ENCODE results near the gene CRAT. TPM values are rescaled to one million over a fixed set of nuclear protein-coding genes. Genes with fewer than 3 reads are reported as not detected.

Gene CRAT
- total and polyA plus RNA-seq, 5 experiments from 2014 or later, result 10.7 to 15.5 (median 11.3) TPM

DNA sequence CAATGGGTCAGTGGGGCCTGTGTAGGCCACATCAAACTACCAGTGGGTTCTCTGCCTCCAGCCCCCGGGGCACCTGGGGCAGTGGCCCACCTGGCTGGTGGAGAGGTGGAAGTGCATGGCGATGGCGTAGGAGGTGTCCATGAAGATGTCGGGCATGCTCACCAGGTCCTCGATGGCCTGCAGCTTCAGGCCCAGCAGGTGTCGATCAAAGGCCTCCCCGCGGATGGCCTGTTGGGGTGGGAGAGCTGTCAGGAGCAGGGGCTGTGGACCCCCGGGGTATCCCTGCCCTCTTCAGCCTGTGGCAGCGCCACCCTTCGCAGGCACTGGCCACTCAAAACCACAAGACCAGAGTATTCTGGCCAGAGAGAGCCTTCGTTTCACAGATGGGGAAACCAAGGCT, 14.7 kb downstream of the CRAT start:
- no peak for ATAC-seq

DNA sequence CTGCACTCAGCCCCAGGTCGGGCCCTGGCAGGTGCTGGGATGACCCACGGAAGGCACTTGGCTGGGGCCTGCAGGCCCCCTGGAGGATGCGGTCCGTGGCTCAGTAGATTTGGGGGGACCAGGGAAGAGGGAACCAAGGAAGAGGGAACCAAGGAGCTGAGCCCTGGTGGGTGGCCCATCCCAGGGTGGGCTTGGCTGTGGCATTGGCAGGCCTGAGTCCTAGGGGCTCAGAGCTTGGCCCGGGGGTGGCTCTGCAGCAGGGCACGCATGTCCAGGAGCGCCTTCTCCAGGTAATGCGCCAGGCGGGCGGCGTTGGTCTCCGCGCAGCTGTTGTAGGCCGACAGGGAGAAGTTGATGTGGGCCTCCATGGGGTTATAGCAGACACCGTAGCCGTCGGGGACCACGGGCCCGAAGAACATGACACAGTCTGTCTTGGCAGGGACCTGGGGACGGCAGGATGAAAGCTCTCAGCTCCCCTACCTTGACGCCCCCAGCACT, 15.4 kb downstream of the CRAT start:
- DNase-seq, result no peak
- no peak for ATAC-seq
- Mint-ChIP-seq H3K27me3 (no peaks in the 10 kb centered on the region), H3K27ac (no peak overlapping the region), H3K36me3 (peaks cover 0 to 6% (median 0%) of the 10 kb centered on the region in 3 donors), H3K9me3 (no peaks in the 10 kb centered on the region), H3K4me3 (no peak overlapping the region), H3K4me1 (peaks cover 0 to 5% (median 0%) of the 10 kb centered on the region in 4 donors)
- POLR2A ChIA-PET, result interaction anchor here (0.5 to 2.8 kb wide), 3 partner anchors 9 to 28 kb away, joined by 3 to 12 read pairs (median 5); partner anchors contain the start of gene DOLPP1

More for the DNA sequence above, 14.7 kb downstream of the CRAT start:
- POLR2A ChIA-PET, result interaction anchor here (2.8 kb wide), 1 partner anchor 15 kb away, joined by 12 read pairs; the partner anchor contains the start of gene DOLPP1
- no peak for DNase-seq
- Mint-ChIP-seq H3K27me3 (no peaks in the 10 kb centered on the region), H3K36me3 (peaks cover 0 to 4% (median 0%) of the 10 kb centered on the region in 3 donors), H3K9me3 (no peaks in the 10 kb centered on the region), H3K27ac (no peak overlapping the region), H3K4me3 (no peak overlapping the region), H3K4me1 (peaks cover 0 to 5% (median 0%) of the 10 kb centered on the region in 4 donors)

DNA sequence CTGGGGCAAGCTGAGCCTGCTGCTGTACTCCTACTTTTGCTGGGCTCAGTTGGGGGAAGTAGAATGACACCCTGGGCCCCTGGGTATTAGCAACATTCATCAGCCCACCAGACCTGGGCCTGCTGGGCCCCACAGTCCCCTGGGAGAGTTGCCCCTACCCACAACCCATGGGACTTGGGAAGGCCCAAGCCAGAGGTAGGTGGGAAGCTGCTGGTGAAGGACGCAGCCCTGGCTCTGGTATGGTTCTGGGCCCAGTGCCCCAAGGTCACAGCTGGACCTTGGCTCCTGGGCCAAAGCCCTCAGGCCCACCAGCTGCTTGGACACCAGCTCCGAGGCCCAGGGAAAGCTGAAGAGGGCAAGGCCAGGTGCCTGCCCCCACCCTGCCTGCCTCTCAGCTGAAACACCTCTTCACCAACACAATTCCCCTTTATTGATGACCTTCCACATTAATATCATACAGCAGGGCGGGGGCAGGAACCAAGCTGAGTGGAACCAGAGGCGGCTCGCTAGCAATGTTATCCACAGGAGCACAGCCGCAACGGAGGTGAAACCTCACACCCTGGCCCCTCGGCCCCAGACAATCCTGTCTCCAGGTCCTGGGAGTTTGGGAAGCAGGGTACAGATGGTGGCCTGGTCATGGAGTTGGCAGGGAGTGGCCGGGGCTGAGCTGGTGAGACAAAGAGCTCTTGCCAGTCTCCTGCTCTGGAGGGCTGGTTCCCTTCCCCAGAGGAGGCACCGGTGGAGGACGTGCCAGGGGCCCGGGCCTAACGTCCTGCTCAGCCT, 16.0 kb downstream of the CRAT start:
- no peak overlapping the region for H3K27ac Mint-ChIP-seq
- H3K4me3 Mint-ChIP-seq, result no peak overlapping the region
- POLR2A ChIA-PET, result interaction anchor here (0.5 to 2.8 kb wide), 3 partner anchors 10 to 27 kb away, joined by 3 to 12 read pairs (median 5); partner anchors contain the start of gene DOLPP1
- no peak for ATAC-seq
- DNase-seq, result no peak
- no peaks in the 10 kb centered on the region for H3K27me3 Mint-ChIP-seq
- H3K4me1 Mint-ChIP-seq, result peaks cover 0 to 5% (median 0%) of the 10 kb centered on the region in 4 donors
- no peaks in the 10 kb centered on the region for H3K9me3 Mint-ChIP-seq
- H3K36me3 Mint-ChIP-seq, result peaks cover 0 to 12% (median 1%) of the 10 kb centered on the region in 3 donors

DNA sequence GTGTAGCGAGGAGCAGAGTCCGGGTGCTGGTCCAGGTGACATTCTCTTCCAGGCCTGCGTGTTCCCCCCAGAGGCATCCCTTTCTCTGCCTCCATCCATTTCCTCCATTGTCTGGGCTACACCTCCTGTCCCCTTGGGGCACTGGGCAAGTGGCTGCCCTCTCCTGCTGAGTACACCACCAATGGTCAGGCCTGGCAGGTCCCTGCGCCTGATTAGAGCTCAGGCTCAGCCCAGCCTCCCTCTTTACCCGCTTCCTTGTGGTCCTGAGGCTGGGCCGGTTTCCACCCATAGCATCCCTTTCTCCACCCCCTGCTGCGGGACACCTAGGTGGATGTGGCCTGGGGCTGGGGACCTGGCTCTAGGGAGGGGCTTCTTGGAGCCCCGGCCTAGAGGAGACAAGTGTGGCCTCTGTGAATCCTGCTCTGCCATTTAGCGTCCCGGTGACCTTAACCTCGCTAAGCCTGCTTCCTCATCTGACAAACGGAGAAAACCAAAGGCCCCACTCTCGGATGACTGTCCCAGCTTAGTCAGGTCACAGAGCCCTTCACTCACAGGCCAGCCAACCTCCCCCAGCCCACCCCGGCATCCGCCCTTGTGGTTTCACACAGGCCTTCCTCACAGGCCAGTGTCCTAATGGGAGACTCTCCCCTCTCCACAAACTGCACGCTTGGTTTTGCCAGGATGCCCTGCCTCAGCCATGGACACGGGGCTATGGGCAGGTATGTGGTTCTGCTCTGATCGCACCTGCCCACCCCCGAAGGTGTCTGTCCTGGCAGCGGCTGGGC, 16.8 kb downstream of the CRAT start:
- ATAC-seq, result no peak
- POLR2A ChIA-PET, result interaction anchor here (2.8 kb wide), 1 partner anchor 13 kb away, joined by 12 read pairs; the partner anchor contains the start of gene DOLPP1
- Mint-ChIP-seq H3K4me3 (no peak overlapping the region), H3K4me1 (peaks cover 0 to 5% (median 0%) of the 10 kb centered on the region in 4 donors), H3K27ac (no peak overlapping the region), H3K27me3 (no peaks in the 10 kb centered on the region), H3K9me3 (no peaks in the 10 kb centered on the region), H3K36me3 (peaks cover 0 to 17% (median 1%) of the 10 kb centered on the region in 3 donors)
- no peak for DNase-seq

DNA sequence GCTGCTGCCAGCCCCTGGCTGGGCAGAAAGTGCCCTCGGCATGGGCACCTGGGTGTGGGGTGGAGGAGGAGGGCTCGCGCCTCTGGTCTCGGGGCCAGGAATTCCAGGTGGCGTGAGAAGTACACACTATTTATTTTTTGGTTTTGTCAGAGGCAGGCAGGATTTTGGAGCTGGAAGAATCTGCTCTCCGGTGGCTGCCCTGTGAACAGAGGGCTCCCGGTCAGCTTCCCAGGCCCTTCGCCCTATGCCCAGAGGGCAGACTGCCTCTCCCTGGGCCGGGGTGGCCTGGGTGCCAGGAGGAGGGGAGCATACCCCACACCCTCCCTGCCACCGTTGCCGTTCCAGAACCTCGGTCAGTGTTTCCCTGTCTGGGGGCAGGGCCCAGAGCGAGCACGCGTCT, 21.3 kb downstream of the CRAT start:
- Mint-ChIP-seq H3K27ac (no peak overlapping the region), H3K27me3 (no peaks in the 10 kb centered on the region), H3K36me3 (peaks cover 0 to 39% (median 1%) of the 10 kb centered on the region in 3 donors), H3K4me3 (no peak overlapping the region), H3K9me3 (no peaks in the 10 kb centered on the region), H3K4me1 (peaks cover 0 to 6% (median under 1%) of the 10 kb centered on the region in 4 donors)
- DNase-seq (no peak), ATAC-seq (no peak)
- POLR2A ChIA-PET, result no interaction called here

DNA sequence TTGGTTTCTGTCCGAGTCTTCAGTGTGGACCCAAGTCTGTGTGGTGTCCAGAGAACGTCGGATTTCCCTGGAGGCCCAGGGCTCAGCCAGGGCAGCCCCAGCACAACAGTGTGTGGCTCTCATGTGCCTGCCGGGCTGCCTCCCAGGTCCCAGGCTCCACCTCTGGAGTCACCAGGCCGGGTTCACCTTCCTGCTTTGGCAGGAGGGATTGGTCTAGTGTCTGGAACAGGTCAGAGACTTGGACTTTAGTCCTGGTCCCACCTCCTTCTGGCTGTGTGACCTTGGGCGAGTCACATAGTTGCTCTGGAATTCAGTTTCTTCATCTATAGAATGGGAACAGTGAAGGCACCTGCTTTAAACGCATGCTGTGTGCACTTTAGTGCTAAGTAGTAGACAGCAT, 26.5 kb downstream of the CRAT start:
- Mint-ChIP-seq H3K27me3 (no peaks in the 10 kb centered on the region), H3K9me3 (no peaks in the 10 kb centered on the region), H3K4me3 (peak overlapping the region in 1 of 10 donors; percentile 58), H3K36me3 (peaks cover 0 to 27% (median 0%) of the 10 kb centered on the region in 3 donors), H3K27ac (no peak overlapping the region), H3K4me1 (peaks cover 8 to 38% (median 27%) of the 10 kb centered on the region in 4 donors)
- DNase-seq (no peak), ATAC-seq (no peak)
- POLR2A ChIA-PET, result interaction anchor here (1.1 kb wide), 1 partner anchor 15 kb away, joined by 3 read pairs; no protein-coding TSS in a partner anchor

DNA sequence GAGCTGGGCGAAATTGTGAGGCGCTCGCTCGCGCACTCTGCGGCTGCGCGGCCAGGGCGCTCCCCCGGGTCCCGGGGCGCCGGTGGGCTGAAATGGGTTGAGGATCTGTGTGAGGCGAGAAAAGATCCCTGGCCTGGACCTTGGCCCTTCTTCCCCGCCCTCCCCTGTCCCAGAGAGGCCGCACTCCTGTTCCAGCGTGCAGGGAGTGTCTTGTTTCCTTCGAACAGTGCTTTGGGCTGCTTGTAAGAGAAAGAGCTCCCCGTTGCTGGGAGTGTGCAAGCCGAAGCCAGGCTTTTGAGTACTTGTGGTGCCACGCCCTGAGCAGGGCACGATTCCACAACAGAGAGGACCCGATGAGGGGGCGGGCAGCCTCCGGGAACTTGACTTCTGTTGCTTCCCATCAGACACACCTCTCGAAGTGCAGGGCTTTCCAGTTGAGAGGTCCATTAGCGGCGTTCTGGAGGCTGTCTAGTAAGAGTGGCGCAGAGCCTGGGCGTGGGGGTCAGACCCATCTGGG, 29.1 kb downstream of the CRAT start:
- Mint-ChIP-seq H3K4me3 (peak overlapping the region; percentile 83 to 93 (median 89)), H3K4me1 (peaks cover 8 to 38% (median 27%) of the 10 kb centered on the region in 4 donors), H3K9me3 (no peaks in the 10 kb centered on the region), H3K27me3 (no peaks in the 10 kb centered on the region), H3K27ac (peak overlapping the region in 8 of 10 donors; percentile 37 to 96 (median 84)), H3K36me3 (peaks cover 0 to 13% (median 0%) of the 10 kb centered on the region in 3 donors)
- POLR2A ChIA-PET, result interaction anchor here (0.5 to 2.3 kb wide), 18 partner anchors 9 to 1016 kb away, joined by 3 to 39 read pairs (median 4); partner anchors contain the start of genes CRAT, IER5L, MIGA2 and PTPA
- ATAC-seq (no peak), DNase-seq (no peak)

DNA sequence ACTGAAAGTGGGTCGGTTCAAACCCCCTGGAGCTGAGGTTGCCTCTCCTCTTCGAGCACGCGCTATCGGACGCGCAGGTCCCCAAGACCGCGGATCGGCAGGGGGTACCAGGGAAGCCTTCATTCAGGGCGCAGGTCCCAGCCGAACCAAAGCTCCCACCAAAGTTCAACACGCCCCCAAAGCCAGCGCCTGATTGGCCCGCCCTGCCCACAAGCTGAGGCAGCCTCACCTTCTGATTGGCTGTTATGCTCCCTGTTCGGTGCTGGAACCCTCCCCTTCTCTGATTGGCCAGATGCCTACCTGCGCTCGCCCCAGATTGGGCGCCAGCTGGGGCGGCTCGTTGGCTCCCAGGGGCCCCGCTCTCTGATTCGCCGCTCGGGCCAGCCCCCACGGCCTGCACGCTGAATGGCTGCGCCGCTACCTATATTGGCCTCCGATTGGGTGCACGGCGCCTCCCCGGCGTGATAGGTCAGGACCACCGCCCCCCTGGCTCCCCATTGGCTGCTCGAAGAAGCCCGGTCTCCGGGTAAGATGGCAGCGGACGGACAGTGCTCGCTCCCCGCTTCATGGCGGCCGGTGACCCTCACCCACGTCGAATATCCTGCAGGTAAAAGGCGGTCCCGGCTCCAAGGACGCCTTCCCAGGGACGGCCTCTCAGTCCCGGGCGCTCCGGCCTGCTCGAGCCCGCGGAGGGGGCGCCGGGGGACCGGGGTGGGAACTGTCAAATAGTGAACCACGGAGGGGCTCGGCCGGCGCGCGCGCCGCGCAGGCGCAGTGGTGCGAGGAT, 29.8 kb downstream of the CRAT start, which contains the start of gene DOLPP1:
DOLPP1 (plus strand) TSS at position 511 of the 787 bp plus-strand sequence; CDS start at position 532, 21 bp downstream.
- POLR2A ChIA-PET, result interaction anchor here (0.5 to 2.3 kb wide), 19 partner anchors 8 to 1015 kb away, joined by 3 to 39 read pairs (median 3); partner anchors contain the start of genes CRAT, IER5L, MIGA2 and PTPA
- Mint-ChIP-seq H3K4me1 (peaks cover 8 to 38% (median 27%) of the 10 kb centered on the region in 4 donors), H3K9me3 (no peaks in the 10 kb centered on the region), H3K4me3 (peak within 1 kb of the TSS; percentile 83 to 93 (median 89)), H3K27me3 (no peaks in the 10 kb centered on the region), H3K27ac (peak within 1 kb of the TSS; percentile 72 to 96 (median 84)), H3K36me3 (peaks cover 0 to 9% (median 0%) of the 10 kb centered on the region in 3 donors)
- ATAC-seq (peak; percentile 94 to 95), DNase-seq (peak; percentile 96 to 100 (median 99))

DNA sequence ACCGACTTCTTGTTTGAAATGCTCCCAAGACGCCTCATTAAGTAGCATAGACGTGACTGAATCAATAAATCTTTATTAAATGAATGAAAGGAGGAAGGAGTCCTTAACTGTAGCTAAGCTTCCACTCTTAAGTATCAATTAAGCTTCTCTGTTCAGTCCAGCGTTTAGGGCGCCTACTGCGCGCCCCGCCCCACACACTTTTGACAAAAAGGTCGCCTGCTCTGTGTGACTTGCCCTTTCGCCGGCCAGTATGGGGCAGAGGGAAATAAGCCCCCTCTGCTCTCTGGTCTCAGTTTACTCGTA, 30.3 kb downstream of the CRAT start:
- ATAC-seq, result no peak
- POLR2A ChIA-PET, result interaction anchor here (0.7 to 2.3 kb wide), 12 partner anchors 11 to 830 kb away, joined by 3 to 39 read pairs (median 4); partner anchors contain the start of genes CRAT, IER5L, MIGA2 and PTPA
- H3K36me3 Mint-ChIP-seq, result peaks cover 0 to 5% (median 0%) of the 10 kb centered on the region in 3 donors

DNA sequence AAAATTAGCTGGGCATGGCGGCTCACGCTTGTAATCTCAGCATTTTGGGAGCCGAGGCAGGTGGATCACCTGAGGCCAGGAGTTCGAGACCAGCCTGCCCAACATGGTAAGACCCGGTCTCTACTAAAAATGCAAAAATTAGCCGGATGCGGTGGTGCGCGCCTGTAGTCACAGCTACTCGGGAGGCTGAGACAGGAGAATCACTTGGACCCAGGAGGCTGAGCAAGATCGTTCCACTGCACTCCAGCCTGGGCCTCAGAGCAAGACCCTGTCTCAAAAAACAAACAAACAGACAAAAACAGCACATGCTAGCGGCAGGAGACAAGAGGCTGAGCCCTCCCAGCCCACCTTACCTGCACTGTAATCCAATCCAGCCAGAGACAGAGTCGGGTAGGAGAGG, 30.8 kb downstream of the CRAT start:
- no peak for DNase-seq
- Mint-ChIP-seq H3K27ac (peak overlapping the region in 5 of 10 donors; percentile 41 to 96 (median 83)), H3K9me3 (no peaks in the 10 kb centered on the region), H3K4me3 (peak overlapping the region; percentile 50 to 93 (median 89)), H3K36me3 (peaks cover 0 to 1% (median 0%) of the 10 kb centered on the region in 3 donors), H3K27me3 (no peaks in the 10 kb centered on the region), H3K4me1 (peaks cover 5 to 38% (median 27%) of the 10 kb centered on the region in 4 donors)
- POLR2A ChIA-PET, result interaction anchor here (0.9 to 2.3 kb wide), 5 partner anchors 10 to 829 kb away, joined by 3 to 39 read pairs (median 12); partner anchors contain the start of gene MIGA2
- no peak for ATAC-seq

More for the DNA sequence above, 30.3 kb downstream of the CRAT start:
- Mint-ChIP-seq H3K4me3 (peak overlapping the region; percentile 83 to 93 (median 89)), H3K4me1 (peaks cover 8 to 38% (median 27%) of the 10 kb centered on the region in 4 donors), H3K27me3 (no peaks in the 10 kb centered on the region), H3K9me3 (no peaks in the 10 kb centered on the region), H3K27ac (peak overlapping the region; percentile 72 to 96 (median 83))
- peak in 1 of 10 donors; percentile 4 for DNase-seq

Data from naive thymus-derived CD8-positive, alpha-beta T cell (primary cell).